B cell (primary cell): Measurements from ENCODE around the gene HYAL2. TPM values are rescaled to one million over a fixed set of nuclear protein-coding genes. Genes with fewer than 3 reads are reported as not detected.

Experiments
- ATAC-seq: fragments of 200-7000 bp; cut with Tn5 transposase; one replicate; pipeline ENCODE4 v1.10.0; 2021; ENCODE audit warnings: low read depth, mild to moderate bottlenecking, moderate number of reproducible peaks, moderate library complexity
- CTCF ChIA-PET: fragments of 350-600 bp; sonication (Branson Sonifier 250); formaldehyde crosslinking; loops from one replicate; lab custom pipeline; 2021; ENCODE audit warnings: antibody characterized with exemption, inconsistent platforms; lab: Charles Lee
- POLR2A ChIA-PET: fragments of 350-600 bp; sonication (Branson Sonifier 250); formaldehyde crosslinking; loops from one replicate; lab custom pipeline; 2021; ENCODE audit warnings: antibody characterized with exemption; lab: Charles Lee
- DNase-seq: peaks from one replicate; pipeline ENCODE4 v3.0.0; 2013
- H2AFZ ChIP-seq: 2 replicates; pipeline ENCODE4 v1.6.1; 2012; ENCODE audit warnings: mild to moderate bottlenecking, low read depth, low read length; ENCODE audit not compliant: insufficient read depth, poor library complexity, severe bottlenecking
- H3K27ac ChIP-seq, 2 donors: 1 replicate in 1 of 2; 2 replicates in 1 of 2; pipeline ENCODE4 v1.5.1; 2012 to 2013; ENCODE audit warnings: low read length in 2 of 2, mild to moderate bottlenecking in 2 of 2, moderate library complexity in 1 of 2
- H3K27me3 ChIP-seq, 4 experiments: fragments of 200-600 bp in 1 of 4; sonication (generic) in 1 of 4; replicated peaks in 1 of 4; 1 replicate in 2 of 4; 2 replicates in 2 of 4; pipeline versions ENCODE4 v1.6.1 to v1.7.0; 2013 to 2016; ENCODE audit warnings: low read length in 3 of 4, mild to moderate bottlenecking in 2 of 4, mixed read lengths in 1 of 4, moderate library complexity in 1 of 4; ENCODE audit not compliant: insufficient read depth in 4 of 4, control insufficient read depth in 3 of 4; ENCODE audit errors: control extremely low read depth in 1 of 4
- H3K36me3 ChIP-seq, 2 experiments: replicated peaks in 1 of 2; 1 replicate in 1 of 2; 2 replicates in 1 of 2; pipeline versions ENCODE4 v1.6.1 to v1.7.1; 2013; ENCODE audit warnings: low read length in 1 of 2; ENCODE audit not compliant: insufficient read depth in 2 of 2, control insufficient read depth in 1 of 2; ENCODE audit errors: control extremely low read depth in 1 of 2, extremely low read depth in 1 of 2
- H3K4me1 ChIP-seq, 2 donors: fragments of 200-600 bp in 1 of 2; sonication (generic) in 1 of 2; 1 replicate in 1 of 2; 2 replicates in 1 of 2; pipeline versions ENCODE4 v1.5.1 to v1.6.1; 2013 to 2017; ENCODE audit warnings: low read length in 2 of 2; ENCODE audit not compliant: control insufficient read depth in 2 of 2, insufficient read depth in 2 of 2
- H3K4me2 ChIP-seq: replicated peaks from 2 replicates; pipeline ENCODE3; 2012; ENCODE audit warnings: mild to moderate bottlenecking, low read depth, low read length; ENCODE audit not compliant: poor library complexity, severe bottlenecking
- H3K4me3 ChIP-seq, 5 experiments: fragments of 200-600 bp in 1 of 5; sonication (generic) in 1 of 5; 1 replicate in 3 of 5; 2 replicates in 2 of 5; pipeline versions ENCODE4 v1.5.1 to v1.7.0; 2011 to 2016; ENCODE audit warnings: low read length in 4 of 5, mild to moderate bottlenecking in 4 of 5, low read depth in 2 of 5, control low read depth in 1 of 5, moderate library complexity in 1 of 5; ENCODE audit not compliant: insufficient read depth in 1 of 5; ENCODE audit errors: control extremely low read depth in 1 of 5, extremely low read depth in 1 of 5
- H3K79me2 ChIP-seq: fragments of 200-600 bp; sonication (generic); one replicate; pipeline ENCODE4 v1.6.0; 2016; ENCODE audit warnings: low read length; ENCODE audit not compliant: control insufficient read depth, insufficient read depth
- H3K9ac ChIP-seq: fragments of 200-600 bp; sonication (generic); 2 replicates; pipeline ENCODE4 v1.6.1; 2017; ENCODE audit warnings: mild to moderate bottlenecking, low read length, moderate library complexity
- H3K9me3 ChIP-seq, 3 donors: one replicate each; pipeline versions ENCODE4 v1.6.1 to v1.7.1; 2013; ENCODE audit warnings: low read length in 2 of 3; ENCODE audit not compliant: control insufficient read depth in 2 of 3, insufficient read depth in 1 of 3; ENCODE audit errors: control extremely low read depth in 1 of 3
- H4K20me1 ChIP-seq: 2 replicates; pipeline ENCODE4 v1.6.0; 2012; ENCODE audit warnings: mild to moderate bottlenecking, low read length; ENCODE audit not compliant: insufficient read depth, control insufficient read depth, poor library complexity, severe bottlenecking
- H3K27ac Mint-ChIP-seq: one replicate; pipeline ENCODE4 v1.8.0; 2021; ENCODE audit warnings: mixed read lengths
- H3K27me3 Mint-ChIP-seq: one replicate; pipeline ENCODE4 v1.8.0; 2021; ENCODE audit warnings: mixed read lengths
- H3K4me1 Mint-ChIP-seq: one replicate; pipeline ENCODE4 v1.8.0; 2021; ENCODE audit warnings: mixed read lengths
- H3K4me3 Mint-ChIP-seq: one replicate; pipeline ENCODE4 v1.8.0; 2021; ENCODE audit warnings: mixed read lengths
- H3K9me3 Mint-ChIP-seq: one replicate; pipeline ENCODE4 v1.8.0; 2022; ENCODE audit warnings: mixed read lengths; ENCODE audit not compliant: insufficient read depth
- EZH2 ChIP-seq: IDR thresholded peaks from 2 replicates; pipeline ENCODE4 v1.6.1; 2012; ENCODE audit warnings: borderline replicate concordance, low read depth, mild to moderate bottlenecking, moderate library complexity, low read length; ENCODE audit not compliant: insufficient read depth, poor library complexity, severe bottlenecking
- WGBS: methylation state at CpG from one replicate; pipeline ENCODE4 v1.1.5; 2013; ENCODE audit warnings: missing lambda C conversion rate; ENCODE audit not compliant: insufficient coverage; 5-methylcytosine and 5-hydroxymethylcytosine counted together
- intact Hi-C: fragments of 100-400 bp; cut with micrococcal nuclease; formaldehyde crosslinking; loops from one replicate; pipeline ENCODE4 v1.10.0; 2022
- polyA plus RNA-seq: library from polyadenylated mRNA; depleted of rRNA; stranded (reverse); fragments of >200 nt; gene quantifications from 2 replicates; pipeline ENCODE4 v1.2.3, GENCODE V29; 2012
- total RNA-seq, 2 donors: library from RNA; stranded (reverse); fragments of 120-200 nt in 1 of 2; gene quantifications; 1 replicate in 1 of 2; 2 replicates in 1 of 2; pipeline versions ENCODE4 v1.2.3 to v1.2.4, GENCODE V29; 2013 to 2022
- TF ChIP-seq, protein P1 (sequence below): fragments of 200-600 bp; IDR thresholded peaks from one replicate; pipeline ENCODE4 v1.8.0; 2022; ENCODE audit warnings: antibody characterized with exemption, mild to moderate bottlenecking

HYAL2 gene
- total and polyA plus RNA-seq, 2 donors (not counting 1 experiment from before 2014, with no cell fraction given) = 4.2 to 5.1 TPM

DNA sequence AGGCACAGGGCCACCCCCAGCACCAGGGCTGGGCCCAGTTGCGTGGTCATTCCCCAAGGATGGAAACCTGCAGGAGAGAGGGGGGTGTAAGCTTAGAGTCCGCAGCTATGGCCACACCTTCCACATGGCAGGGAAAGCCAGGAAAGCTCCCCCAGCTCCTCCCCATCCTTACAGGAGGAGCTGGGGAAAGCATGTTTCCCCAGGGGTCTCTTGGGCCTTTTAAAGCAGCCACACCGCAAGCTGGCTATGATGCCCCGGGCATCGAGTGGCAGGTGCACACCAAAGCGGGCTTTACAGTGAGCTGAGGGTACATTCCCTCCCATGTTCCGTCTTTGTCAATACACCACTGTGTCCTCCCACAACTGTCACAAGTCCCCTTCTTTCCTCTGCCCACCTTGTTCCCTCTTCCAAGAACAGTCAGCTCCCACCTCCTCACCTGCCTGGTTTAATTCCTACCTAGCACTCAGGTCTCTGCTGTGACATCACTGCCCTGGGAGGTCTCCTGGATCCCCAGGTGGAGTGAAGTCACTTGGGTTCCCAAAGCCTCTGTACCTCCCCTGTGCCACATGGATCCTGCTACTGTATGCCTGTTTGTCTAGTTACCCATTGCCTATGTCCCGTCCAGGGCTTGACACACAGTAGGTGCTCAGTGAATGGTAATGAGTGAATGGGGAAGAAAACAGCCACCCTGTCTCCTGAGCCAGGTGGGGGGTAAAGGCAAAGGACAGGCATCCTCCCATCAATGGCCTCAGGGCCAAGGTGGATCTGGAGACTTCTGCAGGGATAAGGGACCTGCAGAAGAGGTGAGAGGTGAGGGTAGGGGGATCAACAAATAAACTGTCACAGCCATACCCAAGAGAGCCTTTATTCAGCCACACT, 26.8 kb downstream of the HYAL2 start:
- Mint-ChIP-seq H3K9me3 (no peaks in the 10 kb centered on the region), H3K27me3 (no peaks in the 10 kb centered on the region), H3K4me3 (no peak overlapping the region), H3K4me1 (peaks cover 45% of the 10 kb centered on the region), H3K27ac (peak overlapping the region; percentile 15)
- Histone ChIP-seq H3K27me3 (no peaks in the 10 kb centered on the region), H2AFZ (no peak overlapping the region), H3K79me2 (peaks cover 25% of the 10 kb centered on the region), H3K9me3 (no peaks in the 10 kb centered on the region), H3K4me1 (peaks cover 30 to 41% of the 10 kb centered on the region in 2 donors), H3K4me3 (no peak overlapping the region), H4K20me1 (no peaks in the 10 kb centered on the region), H3K9ac (no peak overlapping the region), H3K36me3 (peaks cover 0 to 4% of the 10 kb centered on the region in 2 experiments), H3K4me2 (no peak overlapping the region), H3K27ac (no peak overlapping the region)
- no peak for ATAC-seq
- TF ChIP-seq, protein P1, sequence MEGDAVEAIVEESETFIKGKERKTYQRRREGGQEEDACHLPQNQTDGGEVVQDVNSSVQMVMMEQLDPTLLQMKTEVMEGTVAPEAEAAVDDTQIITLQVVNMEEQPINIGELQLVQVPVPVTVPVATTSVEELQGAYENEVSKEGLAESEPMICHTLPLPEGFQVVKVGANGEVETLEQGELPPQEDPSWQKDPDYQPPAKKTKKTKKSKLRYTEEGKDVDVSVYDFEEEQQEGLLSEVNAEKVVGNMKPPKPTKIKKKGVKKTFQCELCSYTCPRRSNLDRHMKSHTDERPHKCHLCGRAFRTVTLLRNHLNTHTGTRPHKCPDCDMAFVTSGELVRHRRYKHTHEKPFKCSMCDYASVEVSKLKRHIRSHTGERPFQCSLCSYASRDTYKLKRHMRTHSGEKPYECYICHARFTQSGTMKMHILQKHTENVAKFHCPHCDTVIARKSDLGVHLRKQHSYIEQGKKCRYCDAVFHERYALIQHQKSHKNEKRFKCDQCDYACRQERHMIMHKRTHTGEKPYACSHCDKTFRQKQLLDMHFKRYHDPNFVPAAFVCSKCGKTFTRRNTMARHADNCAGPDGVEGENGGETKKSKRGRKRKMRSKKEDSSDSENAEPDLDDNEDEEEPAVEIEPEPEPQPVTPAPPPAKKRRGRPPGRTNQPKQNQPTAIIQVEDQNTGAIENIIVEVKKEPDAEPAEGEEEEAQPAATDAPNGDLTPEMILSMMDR = no peak
- TF ChIP-seq EZH2 = no peak
- POLR2A ChIA-PET = no interaction called here
- 98% methylated on average over 7 of the region's 8 CpGs for WGBS
- no peak for DNase-seq
- intact Hi-C loops = loop anchor here (10.0 kb wide), 1 partner anchor 1089 kb away; the partner anchor contains the start of gene MANF
- CTCF ChIA-PET = interaction anchor here (0.6 kb wide), 1 partner anchor 32 kb away, joined by 4 read pairs; no protein-coding TSS in a partner anchor
